ENCODE results near the gene TSPYL4.

TSPYL4 gene

DNA sequence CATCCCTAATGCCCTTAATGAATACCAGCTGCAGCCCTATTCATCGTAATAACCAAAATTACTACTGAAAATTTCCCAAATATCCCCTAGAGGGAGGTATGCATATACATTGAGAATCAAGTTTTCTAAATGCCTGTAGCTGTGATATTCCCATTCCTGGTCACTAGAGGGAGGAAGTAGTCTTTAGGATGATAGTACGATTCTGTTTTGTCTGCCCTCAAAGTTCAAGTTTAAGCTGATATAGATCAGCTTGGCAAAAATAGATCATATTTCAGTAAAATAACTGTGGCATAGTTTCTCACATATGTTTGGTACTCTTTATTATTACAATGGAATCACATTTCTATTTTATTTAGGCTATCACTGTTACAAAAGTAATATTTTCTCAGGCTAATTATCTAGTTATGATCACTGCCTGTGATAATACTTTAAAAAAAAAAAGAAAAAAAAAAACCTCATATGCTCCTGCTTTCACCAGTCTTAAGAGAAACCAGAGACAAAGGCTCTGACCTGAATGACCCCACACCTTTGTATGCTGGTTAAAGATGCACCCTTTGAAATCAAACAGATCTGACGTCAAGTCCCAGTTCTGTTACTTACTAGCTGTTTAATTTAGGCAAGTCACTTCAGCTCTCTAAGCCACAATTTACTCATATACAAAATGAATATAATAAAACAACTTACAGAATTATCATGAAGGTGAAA lies 14.9 kb upstream of the TSPYL4 start:
- no peak for DNase-seq (ENCODE audit: low read depth)

DNA sequence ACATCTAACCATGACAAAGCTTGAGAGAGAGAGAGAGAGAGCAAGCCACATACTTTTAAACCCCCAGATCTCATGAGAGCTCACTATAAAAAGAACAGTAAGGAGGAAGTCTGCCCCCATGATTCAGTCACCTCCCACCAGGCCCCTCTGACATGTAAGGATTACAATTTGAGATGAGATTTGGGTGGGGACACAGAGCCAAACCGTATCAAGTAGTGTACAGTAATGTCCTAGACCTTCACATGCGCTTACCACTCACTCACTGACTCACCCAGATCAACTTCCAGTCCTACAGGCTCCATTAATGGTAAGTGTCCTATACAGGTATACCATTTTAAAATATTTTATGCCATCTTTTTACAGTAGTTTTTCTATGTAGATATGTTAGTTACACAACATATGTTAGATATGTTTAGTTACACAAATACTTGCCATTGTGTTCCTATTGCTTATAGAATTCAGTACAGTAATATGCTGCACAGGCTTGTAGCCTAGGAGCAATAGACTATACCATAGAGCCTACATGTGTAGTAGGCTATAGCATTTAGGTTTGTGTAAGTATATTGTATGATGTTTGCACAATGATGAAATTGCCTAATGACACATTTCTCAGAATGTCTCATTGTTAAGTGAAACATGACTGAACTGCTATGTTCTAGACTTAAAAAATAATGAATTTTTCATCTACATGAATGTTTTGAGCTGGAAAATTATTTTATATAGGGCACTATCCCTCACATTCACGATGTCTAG lies 14.1 kb upstream of the TSPYL4 start:
- no peak for DNase-seq (ENCODE audit: low read depth)

DNA sequence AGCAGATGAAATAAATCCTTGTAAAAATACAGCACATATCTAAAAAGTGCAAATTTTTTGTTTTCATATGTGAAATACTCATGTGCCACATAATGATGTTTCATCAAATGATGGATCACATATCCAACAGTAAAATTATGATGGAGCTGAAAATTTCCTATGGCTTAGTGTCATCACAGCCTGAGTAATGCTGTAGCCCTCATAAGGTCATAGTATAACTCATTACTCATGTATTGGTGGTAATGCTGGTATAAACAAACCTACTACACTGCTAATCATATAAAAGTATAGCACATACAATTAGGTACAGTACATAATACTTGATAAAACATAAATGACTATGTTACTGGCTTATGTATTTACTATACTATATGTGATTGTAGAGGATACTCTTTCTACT lies 12.9 kb upstream of the TSPYL4 start:
- DNase-seq (ENCODE audit: low read depth): no peak

DNA sequence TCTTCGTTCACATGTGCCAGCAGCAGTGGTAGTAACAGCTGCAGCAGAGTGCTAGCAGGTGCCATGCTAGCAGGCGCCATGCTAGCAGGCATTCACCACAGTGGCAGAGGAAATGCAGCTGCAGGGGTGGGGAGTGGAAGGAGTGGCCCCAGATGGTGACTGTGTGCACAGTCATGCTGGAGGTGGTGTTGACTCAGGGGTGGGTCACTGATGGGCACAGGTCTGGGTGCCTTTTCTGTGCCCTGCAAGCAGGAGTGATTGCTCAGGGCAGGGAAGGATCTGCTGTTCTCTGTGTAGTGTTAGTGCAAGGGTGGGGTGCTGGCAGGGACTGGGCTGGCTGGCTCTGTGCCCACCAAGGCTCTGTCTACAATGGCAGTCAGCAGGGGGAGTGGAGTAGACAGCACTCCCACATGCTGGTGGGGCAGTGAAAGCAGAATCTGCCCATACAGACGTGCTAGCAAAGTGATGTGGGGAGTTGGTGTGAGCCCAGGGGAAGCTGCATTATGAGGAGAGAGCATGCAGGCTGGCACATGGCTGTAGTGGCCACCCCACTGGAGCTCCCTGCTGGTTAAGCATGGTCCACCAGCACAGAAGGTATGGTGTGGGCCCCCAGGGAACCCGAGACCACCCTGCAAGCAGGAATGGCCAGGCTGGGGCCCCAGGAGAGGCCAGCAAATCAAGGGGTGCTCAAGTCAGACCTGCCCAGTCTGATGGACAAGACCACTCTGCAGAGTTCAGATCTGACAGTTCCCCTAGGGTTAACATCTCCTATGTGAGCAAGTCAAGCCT lies 11.4 kb upstream of the TSPYL4 start:
- no peak for DNase-seq (ENCODE audit: low read depth)

DNA sequence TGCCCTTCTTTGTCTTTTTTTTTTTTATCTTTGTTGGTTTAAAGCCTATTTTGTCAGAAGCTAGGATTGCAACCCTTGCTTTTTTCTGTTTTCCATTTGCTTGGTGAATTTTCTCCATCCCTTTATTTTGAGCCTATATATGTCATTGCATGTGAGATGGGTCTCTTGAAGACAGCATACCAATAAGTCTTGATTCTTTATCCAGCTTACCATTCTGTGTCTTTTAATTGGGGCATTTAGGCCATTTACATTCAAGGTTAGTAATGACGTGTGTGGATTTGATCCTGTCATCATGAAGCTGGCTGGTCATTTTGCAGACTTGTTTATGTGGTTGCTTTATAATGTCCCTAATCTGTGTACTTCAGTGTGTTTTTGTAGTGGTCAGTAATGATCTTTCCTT lies 9.5 kb upstream of the TSPYL4 start:
- no peak for DNase-seq (ENCODE audit: low read depth)

DNA sequence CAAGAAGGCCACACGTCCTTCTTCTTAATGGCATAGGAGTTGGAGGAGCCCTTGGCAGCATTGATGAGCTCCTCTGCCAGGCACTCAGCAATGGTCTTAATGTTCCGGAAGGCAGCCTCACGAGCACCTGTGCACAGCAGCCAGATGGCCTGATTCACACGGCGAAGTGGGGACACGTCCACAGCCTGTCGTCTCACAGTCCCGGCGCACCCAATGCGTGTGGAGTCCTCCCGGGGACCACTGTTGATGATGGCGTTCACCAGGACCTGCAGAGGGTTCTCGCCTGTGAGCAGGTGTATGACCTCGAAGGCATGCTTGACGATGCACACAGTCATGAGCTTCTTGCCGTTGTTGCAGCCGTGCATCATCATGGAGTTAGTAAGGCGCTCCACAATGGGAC lies 4.6 kb upstream of the TSPYL4 start:
- no peak for DNase-seq (ENCODE audit: low read depth)

DNA sequence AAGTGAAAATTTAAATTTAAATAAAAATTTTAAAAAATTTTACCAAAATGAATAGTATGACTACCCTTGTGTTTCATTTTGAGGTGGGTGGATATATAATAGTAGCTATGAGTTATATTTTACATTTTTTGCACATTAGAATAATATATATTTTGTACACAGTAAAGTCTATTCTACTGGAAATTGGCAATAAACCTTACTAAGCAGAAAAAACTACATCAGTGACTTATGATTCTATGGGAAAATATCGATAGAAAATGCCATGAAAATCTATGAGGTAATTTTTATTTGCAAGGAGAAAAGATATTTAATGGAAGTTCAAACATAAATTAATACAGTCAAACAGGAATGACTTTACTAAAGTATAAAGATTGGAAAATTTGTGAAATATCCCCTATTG lies 2.8 kb upstream of the TSPYL4 start:
- no peak for DNase-seq (ENCODE audit: low read depth)

DNA sequence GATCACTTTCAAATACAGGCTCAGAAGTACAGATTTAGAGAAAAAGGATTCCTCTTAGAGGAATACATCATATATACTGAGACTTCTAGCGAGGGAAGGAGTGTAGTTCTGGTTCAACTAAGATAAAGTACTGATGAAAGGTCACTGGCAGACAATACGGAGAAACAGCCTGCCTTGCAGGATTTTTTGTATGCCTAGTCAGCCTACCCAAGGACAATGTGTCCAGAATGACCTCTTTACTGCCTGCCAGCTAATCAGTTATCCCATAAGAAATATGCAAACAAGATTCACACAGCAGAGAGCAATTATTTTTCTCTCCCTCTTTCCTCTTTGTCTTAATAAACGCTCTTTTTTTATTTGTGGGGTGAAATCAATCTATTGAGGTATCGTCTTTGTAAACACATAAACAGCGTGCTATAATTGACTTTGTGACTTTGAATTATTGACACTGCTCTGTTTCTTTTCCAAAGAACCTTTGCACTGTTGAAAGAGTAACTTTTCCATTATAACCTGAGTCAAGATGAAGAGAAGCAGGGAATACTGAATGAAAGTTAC lies 1.4 kb upstream of the TSPYL4 start:
- no peak for DNase-seq (ENCODE audit: low read depth)

DNA sequence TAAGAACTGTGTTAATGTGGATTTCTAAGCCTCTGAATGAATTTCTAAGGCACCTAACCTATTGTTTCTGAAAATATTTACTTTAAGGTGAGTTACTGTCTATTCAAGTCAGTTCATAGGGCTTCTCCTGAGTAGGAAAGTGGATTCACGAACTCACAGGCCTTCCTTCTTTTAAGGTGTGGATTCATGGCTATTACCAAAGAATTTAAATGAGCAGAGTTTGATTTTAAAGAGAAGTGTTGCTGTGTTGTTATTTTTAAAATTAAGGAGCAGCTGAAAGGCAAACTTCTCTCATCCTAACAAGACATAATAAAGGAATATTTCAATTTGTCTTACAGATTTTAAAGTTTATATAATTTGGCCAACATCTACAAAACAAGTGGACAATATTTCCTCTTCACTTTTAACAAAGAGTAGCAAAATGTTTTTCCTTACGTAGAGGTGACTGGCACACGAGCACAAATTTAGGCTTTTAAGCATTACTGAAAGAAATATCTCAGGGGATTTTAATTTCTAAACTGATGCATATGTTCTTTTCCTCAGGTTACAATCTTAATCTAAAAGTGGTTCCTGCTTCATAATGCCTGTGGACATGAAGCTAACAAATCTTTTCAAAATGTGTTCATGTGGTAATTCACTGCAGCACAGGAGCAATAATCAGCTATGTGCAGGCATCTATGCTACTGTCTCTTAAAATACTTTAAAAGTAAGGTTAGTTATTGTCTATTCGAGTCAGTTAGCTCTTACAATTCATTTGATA lies 602 bp upstream of the TSPYL4 start:
- no peak for DNase-seq (ENCODE audit: low read depth)

DNA sequence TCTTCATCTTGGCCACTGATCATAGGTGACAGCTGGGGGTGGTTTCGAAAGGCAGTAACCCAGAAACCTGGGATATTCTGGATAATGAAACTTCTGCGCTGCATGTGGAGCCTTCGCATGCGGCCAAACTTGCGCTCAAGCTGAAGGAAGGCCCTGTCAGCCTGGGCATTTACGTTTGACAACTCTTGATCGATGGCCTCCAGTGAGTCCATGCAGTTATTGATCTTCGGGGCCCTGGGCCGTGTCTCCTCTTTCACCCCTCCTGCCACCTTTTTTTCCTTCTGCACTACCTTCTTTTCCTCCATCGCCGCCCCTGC lies 729 bp downstream of the TSPYL4 start:
- no peak for DNase-seq (ENCODE audit: low read depth)

DNA sequence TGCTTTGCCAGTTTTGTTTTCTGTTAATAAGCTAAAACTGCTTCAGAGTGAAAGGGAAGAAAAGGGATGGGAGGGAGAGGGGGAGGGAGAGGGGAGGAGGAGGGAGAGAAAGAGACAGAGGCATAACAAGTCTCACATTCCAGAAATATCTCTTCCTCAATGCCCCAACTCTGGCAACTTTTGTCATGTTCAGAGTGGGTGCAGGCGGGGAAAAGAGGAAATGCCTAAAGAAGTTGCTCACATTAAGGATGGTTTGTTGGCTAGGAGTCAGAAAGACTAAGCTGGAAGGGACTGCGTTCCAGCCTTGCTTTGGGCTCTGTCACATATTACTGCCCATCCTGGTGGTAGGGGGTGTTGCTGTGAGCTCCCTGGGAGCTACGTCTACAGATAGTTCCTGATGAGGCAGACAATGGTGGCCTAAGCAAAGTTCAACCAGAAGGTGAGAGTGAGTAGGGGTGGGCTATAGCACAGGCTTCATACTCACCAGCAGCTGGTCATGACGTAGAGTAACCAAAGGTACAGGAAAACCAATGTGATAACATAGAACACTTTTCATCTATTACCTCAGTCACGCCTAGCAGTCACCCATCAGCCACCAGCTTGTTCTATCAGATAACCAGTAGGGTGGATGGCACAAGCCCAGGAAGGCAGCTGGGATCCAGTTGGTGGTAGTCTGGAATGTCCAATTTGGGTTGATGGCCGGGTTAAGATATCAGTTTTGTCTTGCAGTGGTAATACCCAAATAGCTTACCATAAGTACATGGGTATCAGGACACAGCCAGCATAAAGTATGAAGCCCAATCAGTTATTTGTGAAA lies 2.1 kb downstream of the TSPYL4 start:
- no peak for DNase-seq (ENCODE audit: low read depth)

DNA sequence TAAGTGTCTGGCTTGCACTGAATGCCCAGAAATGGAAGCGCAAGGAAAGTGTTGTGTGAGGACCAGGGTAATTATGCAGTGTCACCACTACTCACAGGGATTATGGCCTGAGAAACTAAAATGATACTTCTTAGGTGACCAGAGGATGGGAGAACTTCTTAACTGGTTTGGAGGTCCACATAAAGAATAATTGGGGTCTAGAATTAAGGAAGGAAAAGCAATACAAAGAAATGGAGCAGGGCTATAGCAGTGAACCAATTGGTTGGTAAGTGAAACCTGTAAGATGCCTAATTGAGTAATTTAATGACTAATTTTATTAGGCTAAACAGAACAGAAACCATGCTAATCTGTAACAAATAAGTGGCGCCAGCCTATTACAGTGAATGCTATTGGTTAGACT lies 5.3 kb downstream of the TSPYL4 start:
- no peak for DNase-seq (ENCODE audit: low read depth)

DNA sequence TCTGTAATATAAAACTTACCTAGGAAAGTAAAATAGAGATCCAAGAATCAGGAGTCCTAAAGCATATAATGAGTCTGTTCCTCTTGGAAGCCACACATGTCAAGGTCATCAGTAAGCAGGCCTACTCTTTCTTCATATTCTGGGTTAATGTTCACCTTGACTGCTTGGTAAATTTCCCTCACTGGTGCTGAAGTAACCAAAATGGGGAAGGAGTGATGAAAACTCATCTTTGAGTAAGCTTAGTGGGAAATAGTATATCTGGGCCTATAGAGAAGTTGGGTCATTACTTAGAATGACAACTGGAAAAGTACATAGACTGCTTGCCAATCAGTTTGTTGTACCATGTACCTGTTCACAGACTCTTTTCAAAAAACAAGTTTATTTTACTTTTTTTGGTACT lies 6.6 kb downstream of the TSPYL4 start:
- no peak for DNase-seq (ENCODE audit: low read depth)

DNA sequence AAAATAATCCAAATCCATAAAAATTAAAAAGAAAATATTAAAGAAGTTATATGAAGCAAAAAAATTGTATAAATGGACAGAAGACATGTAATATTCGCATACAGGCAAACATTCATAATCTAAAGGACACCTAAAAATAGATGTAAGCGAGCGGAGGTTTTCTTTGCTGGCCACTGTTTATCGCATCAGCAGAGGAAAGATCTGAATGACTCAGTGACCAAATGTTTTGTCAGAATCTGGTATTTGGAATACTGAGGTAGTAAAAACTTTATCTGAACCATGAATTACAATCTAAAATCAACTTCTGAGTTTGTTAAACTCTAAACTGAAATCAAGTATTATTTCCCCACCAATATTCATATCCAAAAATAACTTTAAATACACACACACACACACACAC lies 7.8 kb downstream of the TSPYL4 start:
- no peak for DNase-seq (ENCODE audit: low read depth)

DNA sequence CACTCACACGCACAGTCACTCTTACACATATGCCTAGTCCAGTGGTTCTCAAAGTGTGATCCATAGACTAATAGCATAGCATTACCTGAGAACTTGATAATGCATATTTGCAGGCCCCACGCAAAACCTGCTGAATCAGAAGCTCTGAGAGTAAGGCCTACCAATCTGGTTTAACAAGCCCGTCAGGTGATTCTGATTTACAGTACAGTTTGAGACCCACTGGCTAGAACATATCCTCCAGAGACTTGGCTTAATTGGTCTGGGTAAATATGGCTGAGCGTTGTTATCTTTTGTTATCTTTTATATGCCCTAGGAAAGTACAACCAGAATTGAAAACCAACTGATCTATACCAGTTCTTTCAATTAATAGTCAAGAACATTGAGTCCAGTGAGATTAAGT lies 9.6 kb downstream of the TSPYL4 start:
- DNase-seq (ENCODE audit: low read depth): no peak

DNA sequence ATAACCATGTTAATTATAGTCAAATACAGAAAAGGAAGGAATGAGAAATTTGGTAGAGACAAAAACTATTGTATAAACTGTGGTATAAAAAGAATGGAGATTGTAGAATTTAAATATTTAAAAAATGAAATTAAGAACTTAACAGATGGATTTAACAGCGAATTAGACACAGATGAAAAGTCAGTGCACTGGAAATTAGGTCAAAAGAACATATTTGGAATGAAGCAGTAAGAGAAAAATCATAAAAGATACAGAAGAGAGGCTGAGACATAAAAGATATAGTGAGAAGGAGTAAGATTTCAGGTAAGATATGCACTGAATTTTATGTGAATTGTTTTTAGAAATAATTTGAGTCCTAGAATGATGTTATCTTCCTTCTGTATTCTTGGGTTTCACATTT lies 14.0 kb downstream of the TSPYL4 start:
- no peak for DNase-seq (ENCODE audit: low read depth)

DNA sequence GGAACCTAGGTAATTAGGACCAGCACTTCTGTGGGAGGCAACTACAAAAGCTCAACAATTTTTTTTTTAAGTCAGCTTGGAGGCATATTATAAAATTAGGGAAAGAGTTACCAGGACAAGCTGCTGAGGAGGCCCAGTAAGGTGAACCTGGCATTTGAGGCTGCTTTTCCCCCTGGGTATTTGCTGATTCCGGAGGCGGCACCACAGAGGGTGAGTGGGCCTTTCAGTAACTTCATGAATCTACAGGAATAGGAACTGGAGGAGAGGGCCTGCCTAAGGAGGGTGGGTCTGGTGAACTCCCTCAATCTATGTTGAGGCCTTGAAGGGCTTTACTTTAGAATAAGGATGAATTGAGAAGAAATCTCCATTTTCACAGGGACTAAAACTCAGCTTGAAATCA lies 14.6 kb downstream of the TSPYL4 start:
- no peak for DNase-seq (ENCODE audit: low read depth)

DNA sequence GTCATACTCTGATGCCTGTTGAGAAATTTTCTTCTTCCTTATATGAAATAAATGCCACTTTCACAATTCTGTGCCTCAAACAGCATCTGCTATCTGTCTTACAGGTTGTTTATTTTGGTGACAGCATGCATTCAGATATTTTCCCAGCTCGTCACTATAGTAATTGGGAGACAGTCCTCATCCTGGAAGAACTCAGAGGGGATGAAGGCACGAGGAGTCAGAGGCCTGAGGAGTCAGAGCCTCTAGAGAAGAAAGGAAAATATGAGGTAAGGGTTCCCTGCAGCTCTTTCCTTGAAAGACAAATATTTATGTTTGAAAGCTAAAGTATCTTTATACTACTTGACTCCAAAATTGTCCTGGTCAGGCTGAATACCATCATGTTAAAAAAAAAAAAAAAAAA lies 15.8 kb downstream of the TSPYL4 start:
- DNase-seq (ENCODE audit: low read depth): no peak

DNA sequence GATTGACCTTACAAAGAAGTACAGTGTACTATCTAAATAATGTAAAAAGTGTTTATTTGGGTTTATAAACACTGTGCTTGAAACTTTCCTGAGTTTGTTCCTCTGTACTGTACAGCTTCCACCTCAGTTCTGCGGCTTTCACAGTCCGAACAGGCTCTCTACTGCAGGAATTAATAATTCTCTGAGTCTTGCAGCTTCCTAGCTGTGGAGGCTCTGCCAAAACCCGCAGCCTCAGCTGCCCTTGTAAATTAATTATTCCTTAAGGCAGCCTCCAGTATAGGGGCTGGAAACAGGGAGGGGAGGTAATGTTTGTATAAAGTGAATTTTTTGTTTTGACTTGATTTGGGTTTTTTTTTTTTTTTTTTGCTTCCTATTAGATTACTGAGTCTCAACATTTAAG lies 19.2 kb downstream of the TSPYL4 start:
- DNase-seq (ENCODE audit: low read depth): no peak

DNA sequence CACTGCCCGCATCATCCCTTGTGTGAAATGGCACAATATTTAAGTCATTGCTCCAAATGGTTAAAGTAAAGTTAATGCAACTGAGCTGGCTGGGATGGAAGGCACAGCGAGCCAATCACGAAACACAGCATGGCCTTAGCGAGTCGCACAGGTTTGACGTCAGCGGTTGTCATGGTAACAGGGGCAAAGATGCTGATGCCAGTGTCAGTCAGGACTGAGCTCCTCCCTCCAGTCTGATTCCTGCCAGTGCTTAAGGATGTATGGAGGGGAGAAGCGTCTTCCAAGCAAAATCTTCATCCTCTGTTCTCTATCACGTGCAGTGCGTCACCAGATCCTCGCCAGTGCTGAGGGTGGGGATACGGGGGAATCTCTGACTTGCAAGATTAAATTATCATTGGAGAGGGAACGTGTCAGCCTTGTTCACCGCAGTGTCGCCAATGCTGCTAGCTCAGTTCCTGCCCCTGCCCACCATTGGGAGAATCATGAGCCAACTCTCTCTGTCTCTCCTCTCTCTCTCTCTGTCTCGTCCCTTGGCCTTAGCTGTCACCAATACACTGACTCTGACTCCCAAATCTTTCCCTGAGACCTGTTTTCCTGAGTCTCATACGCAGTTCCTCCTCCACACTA lies 24.5 kb downstream of the TSPYL4 start:
- DNase-seq (ENCODE audit: low read depth): no peak

DNA sequence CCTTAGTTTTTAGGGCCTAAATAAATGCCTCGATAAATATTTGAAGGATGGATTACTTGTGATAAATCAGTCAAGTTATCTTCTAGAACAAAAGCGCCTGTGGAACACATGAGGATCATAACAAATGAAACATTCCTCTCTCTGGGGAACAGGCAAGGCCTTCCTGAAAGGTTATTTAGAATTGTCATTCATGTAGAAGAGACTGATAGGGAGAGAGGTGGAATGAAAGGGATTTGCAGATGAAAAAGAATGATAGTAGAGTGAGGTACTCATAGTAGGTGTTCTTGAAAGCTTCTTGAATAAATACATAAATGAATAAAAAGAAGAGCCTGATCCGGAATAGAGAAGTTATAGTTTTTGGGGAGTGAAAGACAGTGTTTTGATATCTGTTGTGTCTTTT lies 30.5 kb downstream of the TSPYL4 start:
- DNase-seq (ENCODE audit: low read depth): no peak
